ENCODE data around the gene CASP9. TPM values are rescaled to one million over a fixed set of nuclear protein-coding genes. Genes with fewer than 3 reads are reported as not detected.

Gene CASP9
- total RNA-seq, 1 experiment from 2014 or later: 15.9 TPM

DNA sequence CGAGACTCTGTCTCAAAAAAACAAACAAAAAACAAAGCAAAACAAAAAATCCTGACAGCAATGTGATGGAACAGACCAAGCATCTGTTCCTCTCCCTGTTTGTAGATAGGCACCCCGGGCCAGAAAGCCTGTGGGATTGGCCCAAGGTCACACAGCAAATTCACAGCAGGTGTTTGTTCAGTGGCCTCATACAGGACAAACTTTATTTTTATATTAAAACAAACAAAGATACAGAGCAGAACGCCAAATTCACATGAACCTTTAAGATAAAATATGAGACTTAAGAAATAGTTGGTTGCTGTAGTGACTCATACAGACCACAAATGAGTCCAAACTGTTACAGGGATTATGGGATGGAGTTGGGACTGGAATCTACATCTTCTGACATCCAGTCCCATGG, 69.8 kb downstream of the CASP9 start:
- Mint-ChIP-seq H3K4me3 (no peak overlapping the region), H3K36me3 (ENCODE audit: insufficient read depth in 1 of 3, low read depth in 3 of 3) (no peaks in the 10 kb centered on the region; a peak in 1 of 7 replicates), H3K27me3 (ENCODE audit: low read depth) (peaks cover 2% of the 10 kb centered on the region), H3K4me1 (peaks cover 11 to 15% of the 10 kb centered on the region in 2 experiments), H3K27ac (no peak overlapping the region; a peak in 1 of 7 replicates), H3K9me3 (peaks cover 0 to 6% of the 10 kb centered on the region in 2 experiments; a peak in 2 of 5 replicates)
- no peak for DNase-seq
- no peak overlapping the region for H3K18ac ChIP-seq (ENCODE audit: insufficient read length, low read depth, low read length)
- no peak overlapping the region for H3K56ac ChIP-seq (ENCODE audit: insufficient read length, low read depth, low read length)
- no peaks in the 10 kb centered on the region for H3K23me2 ChIP-seq (ENCODE audit: insufficient read length, low read depth, low read length, poor library complexity, severe bottlenecking)
- no peak overlapping the region for H3K9ac ChIP-seq (ENCODE audit: extremely low read depth, insufficient read length, low read length)
- H4K91ac ChIP-seq (ENCODE audit: insufficient read length, low read depth, low read length): no peak overlapping the region
- H2BK120ac ChIP-seq (ENCODE audit: low read depth, low read length, poor library complexity, severe bottlenecking): no peak overlapping the region
- H2AK5ac ChIP-seq (ENCODE audit: insufficient read length, low read length): no peak overlapping the region
- H2BK12ac ChIP-seq (ENCODE audit: insufficient read length, low read depth, low read length): no peak overlapping the region
- no peak overlapping the region for H4K8ac ChIP-seq (replicated peaks; ENCODE audit: insufficient read length, low read depth, low read length)
- H3K79me2 ChIP-seq (ENCODE audit: insufficient read depth, low read length): no peaks in the 10 kb centered on the region
- no peak overlapping the region for H3K23ac ChIP-seq (ENCODE audit: insufficient read length, low read depth, low read length)
- H2BK20ac ChIP-seq (ENCODE audit: low read depth, low read length, poor library complexity, severe bottlenecking): no peak overlapping the region
- H3K4me2 ChIP-seq (ENCODE audit: insufficient read depth, insufficient read length, low read length): no peak overlapping the region
- no peak overlapping the region for H2BK5ac ChIP-seq (ENCODE audit: insufficient read length, low read length)
- H3K4ac ChIP-seq (ENCODE audit: low read depth, low read length): no peak overlapping the region
- no peak overlapping the region for H2BK15ac ChIP-seq (ENCODE audit: low read depth, low read length)
- H3T11ph ChIP-seq (ENCODE audit: low read length): no peak overlapping the region
- no peaks in the 10 kb centered on the region for H3K79me1 ChIP-seq (ENCODE audit: insufficient read depth, low read depth, low read length, poor library complexity, severe bottlenecking)
- no peak overlapping the region for H3K14ac ChIP-seq (ENCODE audit: insufficient read depth, low read length)
- no peaks in the 10 kb centered on the region for H3K4me1 ChIP-seq (ENCODE audit: insufficient read depth, low read length)
- H3K27me3 ChIP-seq (ENCODE audit: insufficient read depth, low read length): no peaks in the 10 kb centered on the region
- H4K5ac ChIP-seq (ENCODE audit: insufficient read length, low read depth, low read length): no peak overlapping the region
- WGBS (ENCODE audit: extremely low coverage, insufficient read length, low lambda C conversion rate): no CpG with 5 or more reads among the region's 3 CpGs
- no peak overlapping the region for H3K27ac ChIP-seq (ENCODE audit: insufficient read length, low read depth, low read length)
- TF ChIP-seq, protein P1, sequence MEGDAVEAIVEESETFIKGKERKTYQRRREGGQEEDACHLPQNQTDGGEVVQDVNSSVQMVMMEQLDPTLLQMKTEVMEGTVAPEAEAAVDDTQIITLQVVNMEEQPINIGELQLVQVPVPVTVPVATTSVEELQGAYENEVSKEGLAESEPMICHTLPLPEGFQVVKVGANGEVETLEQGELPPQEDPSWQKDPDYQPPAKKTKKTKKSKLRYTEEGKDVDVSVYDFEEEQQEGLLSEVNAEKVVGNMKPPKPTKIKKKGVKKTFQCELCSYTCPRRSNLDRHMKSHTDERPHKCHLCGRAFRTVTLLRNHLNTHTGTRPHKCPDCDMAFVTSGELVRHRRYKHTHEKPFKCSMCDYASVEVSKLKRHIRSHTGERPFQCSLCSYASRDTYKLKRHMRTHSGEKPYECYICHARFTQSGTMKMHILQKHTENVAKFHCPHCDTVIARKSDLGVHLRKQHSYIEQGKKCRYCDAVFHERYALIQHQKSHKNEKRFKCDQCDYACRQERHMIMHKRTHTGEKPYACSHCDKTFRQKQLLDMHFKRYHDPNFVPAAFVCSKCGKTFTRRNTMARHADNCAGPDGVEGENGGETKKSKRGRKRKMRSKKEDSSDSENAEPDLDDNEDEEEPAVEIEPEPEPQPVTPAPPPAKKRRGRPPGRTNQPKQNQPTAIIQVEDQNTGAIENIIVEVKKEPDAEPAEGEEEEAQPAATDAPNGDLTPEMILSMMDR (conservative IDR thresholded peaks at IDR 0.05): no peak
- no peaks in the 10 kb centered on the region for H3K9me3 ChIP-seq (ENCODE audit: control insufficient read depth, low read depth, low read length)
- no peak overlapping the region for H2AFZ ChIP-seq (ENCODE audit: low read length)
- H4K20me1 ChIP-seq (ENCODE audit: control insufficient read depth, insufficient read depth, insufficient read length): no peaks in the 10 kb centered on the region
